Measurements from ENCODE around the gene KCNK18.

KCNK18 gene

DNA sequence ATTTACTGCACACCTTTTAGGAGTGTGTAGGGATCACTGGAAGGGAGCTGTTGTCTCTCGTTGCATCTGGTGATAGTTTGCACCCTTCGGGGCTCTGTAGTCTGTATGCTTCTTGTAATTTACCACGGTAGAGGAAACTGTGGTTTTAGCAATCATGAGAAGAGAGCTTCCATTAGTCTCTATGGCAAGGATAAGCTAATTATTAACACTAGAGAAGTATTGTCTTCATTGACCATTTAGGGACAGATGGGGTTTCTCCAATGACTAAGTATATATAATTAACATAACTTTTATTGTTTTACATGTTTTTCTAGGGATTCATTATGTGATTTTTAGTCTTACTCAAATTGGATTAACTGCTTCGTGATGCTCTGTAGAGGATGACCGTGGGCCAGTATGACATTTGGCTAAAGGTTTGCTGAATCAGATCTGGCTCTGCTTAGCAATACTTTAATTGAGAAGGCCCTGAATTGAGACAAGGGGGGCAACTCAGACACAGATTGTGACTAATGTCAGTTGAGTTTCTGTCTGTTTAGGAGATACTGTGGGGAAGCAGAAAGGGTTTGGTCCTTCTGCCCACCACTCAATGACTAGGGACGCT lies 52.3 kb downstream of the KCNK18 start:
- TF ChIP-seq SIN3A (IDR thresholded peaks at IDR 0.05; ENCODE audit: borderline replicate concordance, insufficient read depth, low read length) = no peak

DNA sequence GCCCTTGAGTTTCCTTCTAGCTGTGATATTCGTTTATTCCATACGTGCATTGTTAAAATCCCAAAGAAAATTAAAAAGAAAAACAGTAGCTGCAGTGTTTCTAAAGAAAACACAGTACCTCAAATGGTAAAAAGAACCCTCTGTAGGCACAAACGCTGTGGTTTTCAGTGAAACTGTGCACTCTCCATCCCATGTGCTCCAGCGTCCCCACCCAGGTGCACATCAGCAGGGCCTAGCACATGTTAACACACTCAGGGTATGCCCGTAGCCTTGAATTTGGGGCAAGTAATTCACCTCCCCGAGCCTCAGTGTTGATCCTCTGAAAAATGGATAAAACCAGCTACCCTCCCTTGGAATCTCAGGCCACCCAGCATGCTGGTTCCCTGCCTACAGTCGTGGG lies 53.1 kb downstream of the KCNK18 start:
- TF ChIP-seq, protein P1, sequence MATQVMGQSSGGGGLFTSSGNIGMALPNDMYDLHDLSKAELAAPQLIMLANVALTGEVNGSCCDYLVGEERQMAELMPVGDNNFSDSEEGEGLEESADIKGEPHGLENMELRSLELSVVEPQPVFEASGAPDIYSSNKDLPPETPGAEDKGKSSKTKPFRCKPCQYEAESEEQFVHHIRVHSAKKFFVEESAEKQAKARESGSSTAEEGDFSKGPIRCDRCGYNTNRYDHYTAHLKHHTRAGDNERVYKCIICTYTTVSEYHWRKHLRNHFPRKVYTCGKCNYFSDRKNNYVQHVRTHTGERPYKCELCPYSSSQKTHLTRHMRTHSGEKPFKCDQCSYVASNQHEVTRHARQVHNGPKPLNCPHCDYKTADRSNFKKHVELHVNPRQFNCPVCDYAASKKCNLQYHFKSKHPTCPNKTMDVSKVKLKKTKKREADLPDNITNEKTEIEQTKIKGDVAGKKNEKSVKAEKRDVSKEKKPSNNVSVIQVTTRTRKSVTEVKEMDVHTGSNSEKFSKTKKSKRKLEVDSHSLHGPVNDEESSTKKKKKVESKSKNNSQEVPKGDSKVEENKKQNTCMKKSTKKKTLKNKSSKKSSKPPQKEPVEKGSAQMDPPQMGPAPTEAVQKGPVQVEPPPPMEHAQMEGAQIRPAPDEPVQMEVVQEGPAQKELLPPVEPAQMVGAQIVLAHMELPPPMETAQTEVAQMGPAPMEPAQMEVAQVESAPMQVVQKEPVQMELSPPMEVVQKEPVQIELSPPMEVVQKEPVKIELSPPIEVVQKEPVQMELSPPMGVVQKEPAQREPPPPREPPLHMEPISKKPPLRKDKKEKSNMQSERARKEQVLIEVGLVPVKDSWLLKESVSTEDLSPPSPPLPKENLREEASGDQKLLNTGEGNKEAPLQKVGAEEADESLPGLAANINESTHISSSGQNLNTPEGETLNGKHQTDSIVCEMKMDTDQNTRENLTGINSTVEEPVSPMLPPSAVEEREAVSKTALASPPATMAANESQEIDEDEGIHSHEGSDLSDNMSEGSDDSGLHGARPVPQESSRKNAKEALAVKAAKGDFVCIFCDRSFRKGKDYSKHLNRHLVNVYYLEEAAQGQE (IDR thresholded peaks at IDR 0.05; ENCODE audit: insufficient read depth in 1 of 2, low read depth in 2 of 2, low read length in 2 of 2) = no peak
- no peak for TF ChIP-seq SIN3A (IDR thresholded peaks at IDR 0.05; ENCODE audit: borderline replicate concordance, insufficient read depth, low read length)

DNA sequence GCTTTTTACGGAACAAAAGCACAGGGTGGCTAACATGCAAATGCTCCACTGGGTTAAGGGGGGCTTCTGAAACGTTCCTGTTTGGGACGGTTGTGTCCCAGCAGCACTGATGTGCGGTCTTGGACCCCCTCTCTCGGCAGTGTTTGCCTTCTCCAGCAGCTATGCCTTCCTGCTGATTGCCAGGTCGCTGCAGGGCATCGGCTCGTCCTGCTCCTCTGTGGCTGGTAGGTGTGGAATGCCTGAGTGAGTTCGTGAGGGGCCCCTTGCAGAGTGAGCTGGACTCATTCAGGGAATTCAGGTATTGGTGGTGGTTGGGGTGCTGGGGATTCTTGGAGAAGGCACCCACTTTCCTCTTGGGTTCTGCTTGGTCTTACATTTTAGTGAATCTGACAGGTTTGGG lies 56.6 kb downstream of the KCNK18 start:
- no peak for TF ChIP-seq TAF1 (IDR thresholded peaks at IDR 0.05; ENCODE audit: borderline replicate concordance, insufficient read depth, low read length)
- no peak for TF ChIP-seq SIN3A (IDR thresholded peaks at IDR 0.05; ENCODE audit: borderline replicate concordance, insufficient read depth, low read length)
- TF ChIP-seq, protein P1 (IDR thresholded peaks at IDR 0.05; ENCODE audit: insufficient read depth in 1 of 2, low read depth in 2 of 2, low read length in 2 of 2) = no peak
- TF ChIP-seq POLR2AphosphoS5 (IDR thresholded peaks at IDR 0.05; ENCODE audit: low read depth, low read length) = no peak

DNA sequence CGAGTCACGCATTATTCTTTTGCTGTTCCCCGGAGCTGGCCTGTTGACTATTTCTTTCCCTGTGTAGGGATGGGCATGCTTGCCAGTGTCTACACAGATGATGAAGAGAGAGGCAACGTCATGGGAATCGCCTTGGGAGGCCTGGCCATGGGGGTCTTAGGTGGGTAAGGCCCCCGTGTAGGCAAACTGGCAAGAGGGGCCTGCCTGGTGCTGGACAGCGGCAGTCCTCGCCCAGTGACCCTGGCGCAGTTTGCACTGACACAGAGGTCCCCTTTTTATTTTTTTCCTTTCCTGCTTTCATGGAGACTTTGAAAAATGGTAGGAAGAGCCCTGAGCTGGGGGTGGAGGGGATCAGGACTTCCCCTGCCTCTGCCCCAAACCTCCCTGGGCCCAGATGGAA lies 57.0 kb downstream of the KCNK18 start:
- TF ChIP-seq FOXP2 (optimal IDR thresholded peaks at IDR 0.05; ENCODE audit: borderline replicate concordance, extremely low read depth, extremely low read length, insufficient read depth) = no peak
- TF ChIP-seq, protein P1 (IDR thresholded peaks at IDR 0.05; ENCODE audit: insufficient read depth in 1 of 2, low read depth in 2 of 2, low read length in 2 of 2) = peak; percentile 24 to 80; a peak in 2 of 4 replicates

DNA sequence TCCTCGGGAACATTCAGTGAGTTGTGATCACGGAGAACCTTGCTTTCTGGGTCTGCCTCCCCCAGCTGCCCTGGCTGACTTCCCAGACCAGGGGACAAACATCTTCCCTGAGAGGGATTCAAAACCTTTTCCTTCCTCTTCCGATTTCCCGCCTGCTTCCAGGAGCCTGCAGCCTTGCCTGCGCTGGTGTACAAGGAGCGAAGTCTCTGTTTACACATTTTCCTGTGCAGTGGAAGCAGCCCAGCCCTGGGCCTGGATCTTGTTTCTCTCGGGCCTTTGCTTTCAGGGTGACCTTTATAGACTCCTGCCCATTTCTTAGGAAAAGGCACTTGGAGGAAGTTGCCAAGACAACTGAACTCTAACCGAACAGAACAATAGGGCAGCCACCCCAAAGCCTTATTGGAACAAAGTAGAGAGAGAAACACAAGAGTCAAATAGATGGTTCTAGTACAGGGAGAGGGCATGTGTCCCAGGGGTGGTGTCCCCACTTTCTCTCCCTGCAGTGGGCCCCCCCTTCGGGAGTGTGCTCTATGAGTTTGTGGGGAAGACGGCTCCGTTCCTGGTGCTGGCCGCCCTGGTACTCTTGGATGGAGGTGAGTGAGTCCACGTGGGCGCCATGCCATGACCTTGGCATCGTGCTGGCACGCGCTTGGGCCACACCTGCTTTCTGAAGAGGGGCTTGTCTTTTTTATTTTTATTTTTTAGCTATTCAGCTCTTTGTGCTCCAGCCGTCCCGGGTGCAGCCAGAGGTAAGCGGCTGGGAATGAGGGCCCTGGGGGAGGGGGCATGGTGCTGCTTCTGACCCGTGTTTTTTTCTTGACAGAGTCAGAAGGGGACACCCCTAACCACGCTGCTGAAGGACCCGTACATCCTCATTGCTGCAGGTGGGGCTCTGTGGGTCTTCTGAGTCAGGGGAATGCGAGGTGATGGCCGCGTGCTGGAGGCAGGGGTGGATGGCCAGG lies 57.8 kb downstream of the KCNK18 start:
- TF ChIP-seq FOXP2 (optimal IDR thresholded peaks at IDR 0.05; ENCODE audit: borderline replicate concordance, extremely low read depth, extremely low read length, insufficient read depth) = no peak
- TF ChIP-seq, protein P1 (IDR thresholded peaks at IDR 0.05; ENCODE audit: insufficient read depth in 1 of 2, low read depth in 2 of 2, low read length in 2 of 2) = no peak
- TF ChIP-seq SIN3A (IDR thresholded peaks at IDR 0.05; ENCODE audit: borderline replicate concordance, insufficient read depth, low read length) = no peak
